IMR-90 (cell line): Measurements from ENCODE around the gene GALNT14. TPM values are rescaled to one million over a fixed set of nuclear protein-coding genes. Genes with fewer than 3 reads are reported as not detected.

Experiments
- ATAC-seq: fragments of 200-7000 bp; cut with Tn5 transposase; 2 replicates; pipeline ENCODE4 v1.9.1; 2020; ENCODE audit warnings: low read depth, mild to moderate bottlenecking, moderate library complexity
- BruUV-seq: library from RNA; stranded (reverse); fragments of 400-500 nt; replicated peaks from 2 replicates; lab custom pipeline; 2021; lab: Mats Ljungman, UMichigan
- CTCF ChIA-PET: fragments of 300-600 bp; formaldehyde crosslinking; extraction: SDS; loops from one replicate; lab custom pipeline; 2021; ENCODE audit warnings: antibody characterized with exemption; lab: Yijun Ruan, JAX
- POLR2A ChIA-PET: fragments of 300-600 bp; sonication (Branson Sonifier 250); formaldehyde crosslinking; loops from one replicate; lab custom pipeline; 2022; ENCODE audit warnings: antibody characterized with exemption; ENCODE audit not compliant: unreplicated experiment; lab: Charles Lee
- DNase-seq: peaks from one replicate; pipeline ENCODE4 v3.0.0; 2013
- H2AFZ ChIP-seq: replicated peaks from 2 replicates; pipeline ENCODE3; 2013; ENCODE audit warnings: low read length, mild to moderate bottlenecking; ENCODE audit not compliant: poor library complexity
- H2AK5ac ChIP-seq: 2 replicates; pipeline ENCODE4 v1.6.1; 2013; ENCODE audit warnings: low read depth, low read length, inconsistent platforms
- H2AK9ac ChIP-seq: replicated peaks from 2 replicates; pipeline ENCODE3; 2013; ENCODE audit warnings: mild to moderate bottlenecking, low read depth, low read length, moderate library complexity; ENCODE audit not compliant: poor library complexity
- H2BK120ac ChIP-seq: 2 replicates; pipeline ENCODE4 v1.6.1; 2013; ENCODE audit warnings: low read depth, low read length, inconsistent platforms
- H2BK15ac ChIP-seq: 3 replicates; pipeline ENCODE4 v1.6.1; 2013; ENCODE audit warnings: low read depth, low read length, inconsistent platforms
- H2BK20ac ChIP-seq: 2 replicates; pipeline ENCODE4 v1.6.1; 2013; ENCODE audit warnings: low read depth, mild to moderate bottlenecking, inconsistent platforms, low read length, moderate library complexity
- H2BK5ac ChIP-seq: 2 replicates; pipeline ENCODE4 v1.6.1; 2013; ENCODE audit warnings: mild to moderate bottlenecking, low read depth, low read length, inconsistent platforms; ENCODE audit not compliant: poor library complexity, severe bottlenecking
- H3K14ac ChIP-seq: replicated peaks from 2 replicates; pipeline ENCODE4 v1.6.1; 2013; ENCODE audit warnings: low read depth, low read length, inconsistent platforms
- H3K18ac ChIP-seq: 2 replicates; pipeline ENCODE4 v1.6.1; 2013; ENCODE audit warnings: low read depth, low read length, control low read depth
- H3K23ac ChIP-seq: 2 replicates; pipeline ENCODE4 v1.6.1; 2013; ENCODE audit warnings: low read depth, low read length, inconsistent platforms
- H3K27ac ChIP-seq: 2 replicates; pipeline ENCODE4 v1.5.1; 2013; ENCODE audit warnings: mild to moderate bottlenecking, control low read depth, low read length; ENCODE audit not compliant: insufficient read depth
- H3K27me3 ChIP-seq: 2 replicates; pipeline ENCODE4 v1.6.1; 2013; ENCODE audit warnings: low read length; ENCODE audit not compliant: control insufficient read depth, insufficient read depth
- H3K36me3 ChIP-seq: 2 replicates; pipeline ENCODE4 v1.6.1; 2013; ENCODE audit warnings: low read length, mixed read lengths; ENCODE audit not compliant: control insufficient read depth, insufficient read depth
- H3K4ac ChIP-seq: 2 replicates; pipeline ENCODE4 v1.6.1; 2013; ENCODE audit warnings: low read depth, low read length, inconsistent platforms
- H3K4me1 ChIP-seq: 2 replicates; pipeline ENCODE4 v1.6.1; 2013; ENCODE audit warnings: low read length, mixed read lengths; ENCODE audit not compliant: control insufficient read depth, insufficient read depth
- H3K4me2 ChIP-seq: 2 replicates; pipeline ENCODE4 v1.6.1; 2013; ENCODE audit warnings: low read depth, mild to moderate bottlenecking, control low read depth, low read length, moderate library complexity
- H3K4me3 ChIP-seq: 2 replicates; pipeline ENCODE4 v1.5.1; 2013; ENCODE audit warnings: low read depth, mild to moderate bottlenecking, control low read depth, low read length, moderate library complexity; ENCODE audit not compliant: insufficient read depth
- H3K56ac ChIP-seq: 2 replicates; pipeline ENCODE4 v1.6.1; 2013; ENCODE audit warnings: low read length, inconsistent platforms; ENCODE audit not compliant: insufficient read depth; ENCODE audit errors: extremely low read depth
- H3K79me1 ChIP-seq, 2 experiments: 2 replicates each; pipeline ENCODE4 v1.6.1; 2013; ENCODE audit warnings: low read length in 2 of 2, inconsistent platforms in 1 of 2, low read depth in 1 of 2
- H3K9ac ChIP-seq: 2 replicates; pipeline ENCODE4 v1.6.1; 2013; ENCODE audit warnings: low read depth, low read length, control low read depth
- H3K9me1 ChIP-seq: 2 replicates; pipeline ENCODE4 v1.6.1; 2013; ENCODE audit warnings: low read length, inconsistent platforms; ENCODE audit not compliant: insufficient read depth
- H3K9me3 ChIP-seq: 2 replicates; pipeline ENCODE4 v1.6.1; 2013; ENCODE audit warnings: low read length; ENCODE audit not compliant: control insufficient read depth, insufficient read depth
- H4K20me1 ChIP-seq: 2 replicates; pipeline ENCODE4 v1.6.1; 2013; ENCODE audit warnings: low read length, inconsistent platforms; ENCODE audit not compliant: insufficient read depth
- H4K5ac ChIP-seq: 2 replicates; pipeline ENCODE4 v1.6.1; 2013; ENCODE audit warnings: mild to moderate bottlenecking, low read depth, low read length, control low read depth
- H4K8ac ChIP-seq, 2 experiments: 2 replicates each; pipeline ENCODE4 v1.6.1; 2013; ENCODE audit warnings: low read depth in 2 of 2, low read length in 2 of 2, control low read depth in 1 of 2, inconsistent platforms in 1 of 2
- H4K91ac ChIP-seq: 2 replicates; pipeline ENCODE4 v1.6.1; 2013; ENCODE audit warnings: low read depth, low read length, inconsistent platforms; ENCODE audit not compliant: insufficient read depth
- ELK1 ChIP-seq: fragments of 150-350 bp; IDR thresholded peaks from 2 replicates; pipeline ENCODE4 v1.6.1; 2016; ENCODE audit warnings: low read depth, mild to moderate bottlenecking, low read length, moderate library complexity, borderline replicate concordance
- MAFK ChIP-seq: IDR thresholded peaks from 2 replicates; pipeline ENCODE4 v1.6.1; 2012; ENCODE audit warnings: low read depth, low read length, improper control_type of control experiment
- MAZ ChIP-seq: IDR thresholded peaks from 2 replicates; pipeline ENCODE4 v1.6.1; 2012; ENCODE audit warnings: low read depth, mild to moderate bottlenecking, low read length, improper control_type of control experiment, moderate library complexity, borderline replicate concordance
- MXI1 ChIP-seq: IDR thresholded peaks from 2 replicates; pipeline ENCODE4 v1.6.1; 2012; ENCODE audit warnings: low read depth, mild to moderate bottlenecking, low read length, moderate library complexity, borderline replicate concordance
- RCOR1 ChIP-seq: IDR thresholded peaks from 2 replicates; pipeline ENCODE4 v1.6.1; 2012; ENCODE audit warnings: mild to moderate bottlenecking, low read length, improper control_type of control experiment; ENCODE audit not compliant: insufficient replicate concordance
- SMC3 ChIP-seq: fragments of 150-350 bp; IDR thresholded peaks from 2 replicates; pipeline ENCODE4 v1.6.1; 2016; ENCODE audit warnings: low read depth, mild to moderate bottlenecking, antibody characterized with exemption, low read length, moderate library complexity
- USF2 ChIP-seq: fragments of 150-350 bp; IDR thresholded peaks from 2 replicates; pipeline ENCODE4 v1.6.1; 2017; ENCODE audit warnings: mild to moderate bottlenecking, antibody characterized with exemption, low read length, low read depth
- WGBS, 2 experiments: methylation state at CpG; one replicate each; pipeline versions ENCODE4 v1.1.5 to v1.1.7; 2013; ENCODE audit warnings: missing lambda C conversion rate in 2 of 2; ENCODE audit not compliant: insufficient read length in 1 of 2; ENCODE audit errors: extremely low coverage in 2 of 2; 5-methylcytosine and 5-hydroxymethylcytosine counted together
- dilution Hi-C: fragments of 300-500 bp; cut with HindIII; formaldehyde crosslinking; loops from one replicate; pipeline ENCODE4 v1.14.3; 2018; ENCODE audit warnings: low sequenced_read_pairs; ENCODE audit not compliant: unreplicated experiment
- in situ Hi-C: fragments of 300-500 bp; cut with MboI; formaldehyde crosslinking; loops from 3 replicates; pipeline ENCODE4 v1.14.3; 2019; ENCODE audit warnings: low sequenced_read_pairs, inconsistent platforms, mixed read lengths
- intact Hi-C: fragments of 100-400 bp; cut with micrococcal nuclease; formaldehyde crosslinking; loops from 2 replicates; pipeline ENCODE4 v1.10.0; 2022
- polyA plus RNA-seq, 3 experiments: library from polyadenylated mRNA; depleted of rRNA; stranded (reverse); fragments of >200 nt; gene quantifications; 2 replicates each; pipeline ENCODE4 v1.2.3, GENCODE V29; 2012; ENCODE audit warnings: low replicate concordance in 1 of 3
- total RNA-seq: library from RNA; depleted of rRNA; stranded (reverse); fragments of >200 nt; gene quantifications from 2 replicates; pipeline ENCODE4 v1.2.3, GENCODE V29; 2012

The GALNT14 gene
- total and polyA plus RNA-seq, 2 of the 4 experiments (the other 2 are of a cell fraction) = 0.15 to 0.18 TPM

GRCh38 chr2:30986231-30986580, 152.0 kb downstream of the GALNT14 start:
- Histone ChIP-seq H2AFZ (no peak overlapping the region), H3K4me1 (no peaks in the 10 kb centered on the region), H3K27ac (no peak overlapping the region), H2BK120ac (no peak overlapping the region), H4K5ac (no peak overlapping the region), H2AK9ac (no peak overlapping the region), H2AK5ac (no peak overlapping the region), H3K14ac (no peak overlapping the region), H3K23ac (no peak overlapping the region), H4K91ac (no peak overlapping the region), H3K9me3 (no peaks in the 10 kb centered on the region), H3K4me2 (no peak overlapping the region), H3K9ac (no peak overlapping the region), H3K27me3 (peaks cover 1% of the 10 kb centered on the region; the same call in 1 of the 2 replicates), H2BK5ac (no peak overlapping the region), H3K9me1 (no peaks in the 10 kb centered on the region), H3K79me1 (no peaks in the 10 kb centered on the region), H3K18ac (no peak overlapping the region), H4K20me1 (no peaks in the 10 kb centered on the region; the same call in 1 of the 2 replicates), H2BK20ac (no peak overlapping the region), H4K8ac (no peak overlapping the region), H3K36me3 (no peaks in the 10 kb centered on the region), H3K4me3 (no peak overlapping the region), H2BK15ac (no peak overlapping the region), H3K56ac (no peak overlapping the region), H3K4ac (no peak overlapping the region)
- DNase-seq (no peak), ATAC-seq (no peak)
- TF ChIP-seq MAFK (no peak), MAZ (no peak), MXI1 (no peak), ELK1 (no peak), SMC3 (no peak), RCOR1 (no peak), USF2 (no peak)
- CTCF ChIA-PET = no interaction called here
- no TSS peak for BruUV-seq
- no CpG with 5 or more reads among the region's 5 CpGs for WGBS, 2 experiments
- in situ Hi-C loops (no loop called here), intact Hi-C loops (no loop called here), dilution Hi-C loops (no loop called here)
- POLR2A ChIA-PET = no interaction called here
